ENCODE data around the gene LONP2. TPM values are rescaled to one million over a fixed set of nuclear protein-coding genes. Genes with fewer than 3 reads are reported as not detected.
"Not testable (repeated sequence)": the region's sequence is repeated elsewhere in the genome, so short reads cannot be mapped to it uniquely, and the experiment has no call there.

LONP2 gene
- total RNA-seq, 1 experiment from 2014 or later, result 30.7 TPM

DNA sequence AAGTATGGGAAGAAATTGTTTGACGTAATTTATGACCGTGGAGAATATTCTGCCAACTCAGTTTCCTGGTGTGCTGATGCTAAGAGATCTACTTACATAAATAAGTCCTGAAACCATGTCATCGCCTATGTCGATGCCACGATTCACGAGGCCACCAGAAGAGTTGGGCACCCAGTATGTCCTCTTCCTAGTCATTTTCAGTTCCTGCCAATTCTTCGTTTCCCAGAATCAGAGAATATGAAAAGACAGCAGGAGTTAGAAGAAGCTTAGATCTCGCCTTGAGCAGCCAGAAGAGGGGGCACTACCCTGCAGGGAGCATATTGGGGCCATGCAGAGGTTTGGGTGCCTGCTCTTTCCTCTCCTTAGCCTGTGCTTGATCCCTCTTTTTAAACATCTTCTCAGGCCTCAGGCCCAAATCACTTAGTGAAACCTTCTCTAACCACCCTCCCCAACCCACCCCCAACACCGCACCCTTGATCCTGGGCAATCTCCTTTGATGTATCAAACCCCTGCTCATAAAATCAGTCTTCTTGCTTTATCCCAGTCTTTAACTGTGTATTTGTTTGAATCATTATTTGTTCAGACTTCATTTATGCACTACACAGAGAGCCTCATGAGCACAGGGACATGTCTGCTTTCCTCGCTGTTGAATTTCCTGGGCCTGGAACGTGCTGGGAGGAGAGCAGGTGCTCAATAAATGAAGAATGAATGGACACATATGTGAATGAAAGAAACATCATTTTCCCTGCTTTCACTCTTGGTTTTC, 12.2 kb upstream of the LONP2 start:
- Histone ChIP-seq H3K9me3 (no peaks in the 10 kb centered on the region), H3K27me3 (no peaks in the 10 kb centered on the region), H3K4me3 (no peak overlapping the region), H3K36me3 (no peaks in the 10 kb centered on the region)
- peak; percentile 2 for DNase-seq

DNA sequence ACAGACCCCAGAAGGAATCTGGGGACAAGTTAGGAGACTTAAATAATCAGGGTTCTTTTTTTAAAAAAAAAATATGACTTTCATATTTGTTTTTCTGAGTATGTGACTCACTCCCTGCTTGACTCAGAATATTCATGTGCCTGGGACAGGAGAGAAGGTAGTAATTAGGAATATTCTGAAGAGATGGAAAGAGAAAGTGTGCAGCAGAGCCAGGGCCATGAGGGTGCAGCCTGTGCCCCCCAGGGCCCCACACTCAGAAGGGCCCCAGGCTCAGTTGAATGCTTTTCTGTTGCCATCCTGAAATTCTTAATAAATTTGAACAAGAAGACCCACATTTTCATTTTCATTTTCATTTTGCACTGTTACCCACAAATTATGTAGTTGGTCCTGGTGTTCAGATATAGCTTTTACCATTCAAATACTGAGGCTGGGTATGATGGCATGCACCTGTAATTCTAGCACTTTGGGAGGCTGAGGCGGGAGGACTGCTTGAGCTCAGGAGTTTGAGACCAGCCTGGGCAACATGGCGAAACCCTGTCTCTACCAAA, 11.5 kb upstream of the LONP2 start:
- Histone ChIP-seq H3K4me3 (no peak overlapping the region), H3K36me3 (no peaks in the 10 kb centered on the region), H3K9me3 (no peaks in the 10 kb centered on the region), H3K27me3 (no peaks in the 10 kb centered on the region)
- no peak for DNase-seq

DNA sequence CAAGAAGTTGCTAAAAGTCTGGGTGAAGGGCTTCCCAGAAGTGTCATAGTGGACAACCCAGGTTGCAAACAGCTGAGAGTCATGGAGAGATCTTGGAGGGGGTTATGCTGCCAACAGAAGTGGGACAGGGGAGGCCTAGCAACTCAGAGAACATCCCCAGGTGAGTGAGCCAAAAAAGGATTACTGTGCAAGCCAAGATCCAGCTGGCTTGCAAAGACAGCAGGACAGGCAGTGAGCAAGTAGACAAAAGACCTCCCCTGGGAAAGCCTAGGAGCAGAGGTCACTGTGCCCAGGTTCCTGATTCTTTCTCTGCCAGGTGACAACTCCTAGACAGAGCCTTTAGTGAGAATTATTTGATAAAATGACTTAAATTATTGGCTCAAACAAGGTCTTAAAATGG, 9.5 kb upstream of the LONP2 start:
- Histone ChIP-seq H3K36me3 (no peaks in the 10 kb centered on the region), H3K4me3 (no peak overlapping the region), H3K27me3 (no peaks in the 10 kb centered on the region), H3K9me3 (no peaks in the 10 kb centered on the region)
- DNase-seq, result no peak

GRCh38 chr16:48235058-48235555, 9.0 kb upstream of the LONP2 start:
- no peak for DNase-seq
- H3K9me3 ChIP-seq, result no peaks in the 10 kb centered on the region

DNA sequence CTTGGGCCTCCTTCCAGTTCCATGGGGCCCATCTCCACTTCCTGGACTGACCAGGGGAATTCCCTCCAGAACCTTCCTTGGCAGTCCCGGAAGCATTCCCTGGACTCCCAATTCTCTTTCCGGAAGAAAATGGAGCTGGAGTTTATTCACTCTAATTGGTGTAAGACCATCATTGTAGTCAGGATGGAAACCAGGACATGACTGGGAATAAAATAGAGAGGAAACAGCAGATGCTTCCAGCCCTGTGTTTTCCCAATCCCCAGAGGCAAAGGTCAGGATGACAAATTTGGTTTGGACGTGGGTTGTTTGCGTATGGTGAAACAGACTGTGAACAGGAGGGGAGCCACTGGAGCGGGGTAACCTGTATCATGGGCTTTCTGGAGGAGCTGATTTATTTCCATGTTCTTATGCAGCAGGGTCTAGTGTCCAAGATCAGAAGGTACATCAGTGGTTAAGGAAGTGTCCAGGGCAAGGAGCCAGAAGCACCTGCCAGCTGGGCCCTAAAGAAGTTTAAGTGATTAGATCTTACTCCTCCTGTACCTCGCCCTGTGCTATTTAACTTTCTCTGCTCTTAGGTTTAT, 8.5 kb upstream of the LONP2 start:
- Histone ChIP-seq H3K27me3 (no peaks in the 10 kb centered on the region), H3K9me3 (no peaks in the 10 kb centered on the region), H3K4me3 (no peak overlapping the region), H3K36me3 (no peaks in the 10 kb centered on the region)
- no peak for DNase-seq

More at GRCh38 chr16:48235058-48235555, 9.0 kb upstream of the LONP2 start:
- H3K36me3 ChIP-seq, result no peaks in the 10 kb centered on the region
- no peak overlapping the region for H3K4me3 ChIP-seq
- no peaks in the 10 kb centered on the region for H3K27me3 ChIP-seq

DNA sequence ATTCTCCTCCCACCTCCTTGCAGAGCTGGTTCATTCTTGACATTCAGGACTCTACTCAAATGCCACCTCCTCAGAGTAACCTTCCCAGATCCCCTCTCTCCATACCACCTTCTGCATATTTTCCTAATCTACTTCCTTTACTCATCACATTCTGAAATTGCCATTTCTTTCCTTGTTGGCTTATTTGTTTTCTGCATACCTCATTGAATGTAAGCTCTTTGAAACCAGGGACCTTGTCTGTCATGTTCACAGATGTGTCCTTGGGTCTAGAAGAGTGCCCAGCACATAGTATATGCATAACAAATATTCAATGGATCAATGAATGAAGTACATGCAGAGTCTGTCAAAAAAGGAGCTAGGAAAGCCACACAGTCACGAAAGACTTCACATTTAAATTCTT, 7.8 kb upstream of the LONP2 start:
- no peaks in the 10 kb centered on the region for H3K27me3 ChIP-seq
- H3K36me3 ChIP-seq, result no peaks in the 10 kb centered on the region
- H3K9me3 ChIP-seq, result no peaks in the 10 kb centered on the region
- no peak overlapping the region for H3K4me3 ChIP-seq
- no peak for DNase-seq

DNA sequence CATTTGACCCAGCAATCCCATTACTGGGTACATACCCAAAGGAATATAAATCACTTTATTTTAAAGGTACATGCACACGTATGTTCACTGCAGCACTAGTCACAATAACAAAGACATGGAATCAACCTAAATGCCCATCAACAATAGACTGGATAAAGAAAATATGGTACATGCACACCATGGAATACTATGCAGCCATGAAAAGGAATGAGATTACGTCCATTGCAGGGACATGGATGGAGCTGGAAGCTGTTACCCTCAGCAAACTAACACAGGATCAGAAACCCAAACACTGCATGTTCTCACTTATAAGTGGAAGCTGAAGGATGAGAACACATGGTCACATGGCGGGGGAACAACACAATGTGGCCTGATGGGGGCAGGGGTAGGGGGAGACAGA, 4.0 kb upstream of the LONP2 start:
- H3K9me3 ChIP-seq, H3K4me3 ChIP-seq, H3K36me3 ChIP-seq, DNase-seq, H3K27me3 ChIP-seq: not testable (repeated sequence)

GRCh38 chr16:48244863-48245195, 729 bp downstream of the LONP2 start:
- no peak for DNase-seq
- H3K27me3 ChIP-seq, result no peaks in the 10 kb centered on the region
- peak overlapping the region; percentile 69 for H3K4me3 ChIP-seq
- H3K9me3 ChIP-seq, result no peaks in the 10 kb centered on the region
- no peaks in the 10 kb centered on the region for H3K36me3 ChIP-seq

GRCh38 chr16:48246066-48246465, 2.0 kb downstream of the LONP2 start:
- no peaks in the 10 kb centered on the region for H3K27me3 ChIP-seq
- no peaks in the 10 kb centered on the region for H3K9me3 ChIP-seq
- H3K4me3 ChIP-seq, result peak overlapping the region; percentile 69
- DNase-seq, result no peak
- H3K36me3 ChIP-seq, result no peaks in the 10 kb centered on the region

DNA sequence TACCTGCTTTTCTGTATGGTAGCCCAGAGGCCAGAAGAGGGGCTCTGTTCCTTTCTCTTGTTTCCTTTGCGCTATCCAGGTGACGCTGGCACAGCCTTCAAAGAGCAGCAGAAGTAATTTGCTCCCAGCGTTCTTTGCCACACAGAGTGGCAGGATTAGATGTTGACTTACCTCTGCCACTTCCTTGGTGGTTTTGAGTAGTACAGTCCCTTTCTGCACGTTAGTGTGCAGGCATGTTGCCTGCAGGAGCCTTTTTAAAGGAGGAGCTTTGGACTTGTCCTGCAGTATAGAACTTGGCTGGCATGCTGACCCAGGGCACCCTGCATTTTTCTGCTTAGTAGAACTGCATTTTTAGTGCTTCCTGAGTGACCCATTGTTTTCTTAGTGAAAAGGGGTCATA, 3.2 kb downstream of the LONP2 start, which contains the start of gene ABCC11:
TSS of gene ABCC11 (minus strand) at position 229 of the 400 bp plus-strand sequence. CDS start 15,618 bp downstream, outside the sequence.
- Histone ChIP-seq H3K36me3 (no peaks in the 10 kb centered on the region; the same call in 1 of the 2 replicates), H3K27me3 (no peaks in the 10 kb centered on the region), H3K4me3 (no peak within 1 kb of the TSS), H3K9me3 (no peaks in the 10 kb centered on the region)
- no peak for DNase-seq

DNA sequence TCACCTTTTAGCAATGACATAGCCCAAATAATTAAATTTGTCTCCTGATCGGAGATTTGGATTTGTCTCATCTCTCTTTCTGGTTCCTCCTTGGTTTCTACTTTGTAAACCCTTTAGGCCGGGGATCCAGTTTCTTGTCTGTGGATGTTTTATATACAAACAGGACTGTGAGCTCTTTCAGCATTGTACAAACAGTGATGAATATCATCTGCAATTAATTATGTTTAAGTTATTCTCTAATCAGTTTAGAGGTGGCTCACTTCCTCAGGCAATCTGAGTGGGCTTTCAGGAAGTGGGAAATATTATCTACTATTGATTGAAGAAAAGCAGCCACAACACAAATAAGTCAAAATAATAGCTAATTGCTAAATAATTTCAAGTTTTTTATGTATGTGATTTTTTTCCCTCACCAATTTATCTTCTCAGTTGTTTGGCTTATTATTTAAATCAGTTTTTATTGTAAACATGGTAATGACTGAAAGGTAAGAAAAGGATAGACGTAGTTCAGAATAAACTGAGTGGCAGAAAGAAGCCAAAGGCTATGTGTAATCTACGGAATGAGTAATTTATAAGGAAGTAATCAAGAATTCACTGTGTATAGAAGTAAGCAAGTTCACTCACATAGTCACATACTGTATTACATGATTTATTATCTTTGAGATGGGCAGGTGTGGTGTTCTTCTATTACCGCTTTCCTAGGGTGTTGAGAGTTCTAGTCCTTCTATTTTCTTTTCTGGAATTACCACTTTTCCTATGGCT, 6.6 kb downstream of the LONP2 start:
- Histone ChIP-seq H3K4me3 (no peak overlapping the region), H3K9me3 (no peaks in the 10 kb centered on the region), H3K27me3 (no peaks in the 10 kb centered on the region), H3K36me3 (peaks cover 7% of the 10 kb centered on the region)
- DNase-seq, result no peak

DNA sequence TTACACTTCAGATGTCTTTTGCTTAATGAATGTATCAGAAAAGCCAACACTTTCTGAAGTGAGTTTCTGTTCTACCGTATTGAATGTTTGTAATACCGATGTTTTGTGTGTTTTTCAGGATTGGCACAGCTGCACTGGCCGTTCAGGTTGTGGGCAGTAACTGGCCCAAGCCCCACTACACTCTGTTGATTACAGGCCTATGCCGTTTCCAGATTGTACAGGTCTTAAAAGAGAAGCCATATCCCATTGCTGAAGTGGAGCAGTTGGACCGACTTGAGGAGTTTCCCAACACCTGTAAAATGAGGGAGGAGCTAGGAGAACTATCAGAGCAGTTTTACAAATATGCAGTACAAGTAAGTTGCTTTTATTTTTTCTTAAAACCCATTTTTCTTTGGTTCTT, 7.9 kb downstream of the LONP2 start:
- no peak overlapping the region for H3K4me3 ChIP-seq
- DNase-seq, result no peak
- H3K36me3 ChIP-seq, result peaks cover 9% of the 10 kb centered on the region

GRCh38 chr16:48256579-48257177, 12.6 kb downstream of the LONP2 start:
- DNase-seq, result no peak
- H3K27me3 ChIP-seq, result no peaks in the 10 kb centered on the region
- H3K36me3 ChIP-seq, result peaks cover 33% of the 10 kb centered on the region
- H3K4me3 ChIP-seq, result no peak overlapping the region
- H3K9me3 ChIP-seq, result no peaks in the 10 kb centered on the region

More for the DNA sequence above, 7.9 kb downstream of the LONP2 start:
- Histone ChIP-seq H3K9me3 (no peaks in the 10 kb centered on the region), H3K27me3 (no peaks in the 10 kb centered on the region)

GRCh38 chr16:48261569-48261968, 17.5 kb downstream of the LONP2 start:
- Histone ChIP-seq H3K4me3 (no peak overlapping the region), H3K9me3 (no peaks in the 10 kb centered on the region), H3K36me3 (peaks cover 38% of the 10 kb centered on the region), H3K27me3 (no peaks in the 10 kb centered on the region)
- DNase-seq, result no peak

DNA sequence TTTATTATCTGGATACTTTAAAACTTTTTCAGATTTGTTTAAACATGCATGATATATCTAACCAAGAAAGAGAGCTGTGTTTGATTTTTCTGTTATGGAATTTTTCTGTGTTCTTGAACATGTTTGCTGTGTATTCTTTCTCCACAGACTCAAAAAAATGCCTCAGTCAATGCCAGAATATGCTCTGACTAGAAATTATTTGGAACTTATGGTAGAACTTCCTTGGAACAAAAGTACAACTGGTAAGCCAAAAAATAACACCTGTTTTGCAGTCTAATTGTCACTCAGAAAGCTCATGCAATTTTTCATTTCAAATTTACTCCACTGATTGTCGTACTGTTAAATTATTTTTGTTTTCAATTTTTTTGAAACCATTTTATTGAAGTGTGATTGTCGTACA, 18.5 kb downstream of the LONP2 start:
- H3K9me3 ChIP-seq, result no peaks in the 10 kb centered on the region
- no peak for DNase-seq
- no peaks in the 10 kb centered on the region for H3K27me3 ChIP-seq
- H3K4me3 ChIP-seq, result no peak overlapping the region
- H3K36me3 ChIP-seq, result peaks cover 34% of the 10 kb centered on the region

DNA sequence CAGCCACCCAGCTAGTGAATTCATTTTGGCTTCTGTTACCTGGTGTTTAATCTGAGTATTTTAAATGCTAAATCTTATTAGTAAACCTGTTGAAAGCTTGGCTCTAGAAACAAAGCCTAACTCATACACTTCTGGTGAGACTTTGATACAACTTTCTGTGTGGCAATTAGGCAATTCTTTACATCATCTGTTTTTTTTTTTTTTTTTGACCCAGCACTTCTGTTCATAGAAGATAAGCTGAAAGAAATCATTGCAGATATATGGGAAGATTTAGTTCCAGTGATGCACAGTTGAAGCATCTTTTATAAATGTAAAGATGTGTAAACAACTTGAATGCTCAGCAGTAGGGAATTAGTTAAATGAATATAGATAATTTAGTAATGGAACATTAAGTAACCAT, 24.9 kb downstream of the LONP2 start:
- peaks cover 9% of the 10 kb centered on the region for H3K36me3 ChIP-seq
- H3K4me3 ChIP-seq, result no peak overlapping the region
- no peaks in the 10 kb centered on the region for H3K27me3 ChIP-seq
- DNase-seq, result no peak
- H3K9me3 ChIP-seq, result no peaks in the 10 kb centered on the region

- Histone ChIP-seq H3K27me3 (no peaks in the 10 kb centered on the region), H3K4me3 (no peak overlapping the region), H3K9me3 (no peaks in the 10 kb centered on the region), H3K36me3 (peaks cover 9% of the 10 kb centered on the region)
- no peak for DNase-seq
Measured at GRCh38 chr16:48271728-48272127, 27.6 kb downstream of the LONP2 start.

Data from MG63 (cell line).